Measurements from ENCODE around the gene CALN1. TPM values are rescaled to one million over a fixed set of nuclear protein-coding genes. Genes with fewer than 3 reads are reported as not detected.
A peak's percentile ranks its signal among the peaks of the same experiment; 100 is the strongest.

The CALN1 gene
- total RNA-seq, 1 experiment from 2014 or later = not detected

- no peak overlapping the region for H3K4me3 ChIP-seq
- H3K9me3 ChIP-seq = no peaks in the 10 kb centered on the region
- DNase-seq = no peak
- H3K36me3 ChIP-seq = no peaks in the 10 kb centered on the region
- no peaks in the 10 kb centered on the region for H3K27me3 ChIP-seq
Measured at GRCh38 chr7:71782051-71782450, 630.1 kb downstream of the CALN1 start.

- H3K27me3 ChIP-seq = no peaks in the 10 kb centered on the region
- no peak for DNase-seq
- no peak overlapping the region for H3K4me3 ChIP-seq
- no peaks in the 10 kb centered on the region for H3K9me3 ChIP-seq
- no peaks in the 10 kb centered on the region for H3K36me3 ChIP-seq
Measured at GRCh38 chr7:71780282-71780681, 631.9 kb downstream of the CALN1 start.

GRCh38 chr7:71777278-71777677 lies 634.9 kb downstream of the CALN1 start:
- no peaks in the 10 kb centered on the region for H3K9me3 ChIP-seq
- no peak for DNase-seq
- H3K27me3 ChIP-seq = no peaks in the 10 kb centered on the region
- no peaks in the 10 kb centered on the region for H3K36me3 ChIP-seq
- no peak overlapping the region for H3K4me3 ChIP-seq

GRCh38 chr7:71776726-71777125 lies 635.4 kb downstream of the CALN1 start:
- Histone ChIP-seq H3K4me3 (no peak overlapping the region), H3K27me3 (no peaks in the 10 kb centered on the region), H3K9me3 (no peaks in the 10 kb centered on the region), H3K36me3 (no peaks in the 10 kb centered on the region)
- no peak for DNase-seq

- no peak overlapping the region for H3K4me3 ChIP-seq
- peak; percentile 12 for DNase-seq
- no peaks in the 10 kb centered on the region for H3K27me3 ChIP-seq
- no peaks in the 10 kb centered on the region for H3K36me3 ChIP-seq
- no peaks in the 10 kb centered on the region for H3K9me3 ChIP-seq
Measured at GRCh38 chr7:71775648-71776047, 636.5 kb downstream of the CALN1 start.

GRCh38 chr7:71772779-71773178 lies 639.4 kb downstream of the CALN1 start:
- H3K4me3 ChIP-seq = no peak overlapping the region
- no peaks in the 10 kb centered on the region for H3K27me3 ChIP-seq
- H3K9me3 ChIP-seq = no peaks in the 10 kb centered on the region
- DNase-seq = no peak
- H3K36me3 ChIP-seq = no peaks in the 10 kb centered on the region

GRCh38 chr7:71770269-71770907 lies 641.8 kb downstream of the CALN1 start:
- no peaks in the 10 kb centered on the region for H3K27me3 ChIP-seq
- H3K9me3 ChIP-seq = no peaks in the 10 kb centered on the region
- DNase-seq = no peak
- no peak overlapping the region for H3K4me3 ChIP-seq
- no peaks in the 10 kb centered on the region for H3K36me3 ChIP-seq

GRCh38 chr7:71769326-71769725 lies 642.8 kb downstream of the CALN1 start:
- H3K4me3 ChIP-seq = no peak overlapping the region
- H3K27me3 ChIP-seq = no peaks in the 10 kb centered on the region
- no peak for DNase-seq

GRCh38 chr7:71768450-71768849 lies 643.7 kb downstream of the CALN1 start:
- no peak for DNase-seq
- no peaks in the 10 kb centered on the region for H3K36me3 ChIP-seq
- no peaks in the 10 kb centered on the region for H3K9me3 ChIP-seq
- no peak overlapping the region for H3K4me3 ChIP-seq
- no peaks in the 10 kb centered on the region for H3K27me3 ChIP-seq

More at GRCh38 chr7:71769326-71769725, 642.8 kb downstream of the CALN1 start:
- no peaks in the 10 kb centered on the region for H3K9me3 ChIP-seq
- H3K36me3 ChIP-seq = no peaks in the 10 kb centered on the region

- DNase-seq = no peak
- Histone ChIP-seq H3K27me3 (no peaks in the 10 kb centered on the region), H3K4me3 (no peak overlapping the region), H3K36me3 (no peaks in the 10 kb centered on the region), H3K9me3 (no peaks in the 10 kb centered on the region)
Measured at GRCh38 chr7:71766016-71766415, 646.1 kb downstream of the CALN1 start.

- DNase-seq = no peak
- Histone ChIP-seq H3K4me3 (no peak overlapping the region), H3K36me3 (no peaks in the 10 kb centered on the region), H3K9me3 (no peaks in the 10 kb centered on the region), H3K27me3 (no peaks in the 10 kb centered on the region)
Measured at GRCh38 chr7:71761336-71761735, 650.8 kb downstream of the CALN1 start.

GRCh38 chr7:71754828-71755227 lies 657.3 kb downstream of the CALN1 start:
- Histone ChIP-seq H3K9me3 (no peaks in the 10 kb centered on the region), H3K4me3 (no peak overlapping the region), H3K27me3 (no peaks in the 10 kb centered on the region), H3K36me3 (no peaks in the 10 kb centered on the region)
- no peak for DNase-seq

GRCh38 chr7:71753956-71754664 lies 658.0 kb downstream of the CALN1 start:
- no peak for DNase-seq
- Histone ChIP-seq H3K27me3 (no peaks in the 10 kb centered on the region), H3K9me3 (no peaks in the 10 kb centered on the region), H3K36me3 (no peaks in the 10 kb centered on the region), H3K4me3 (no peak overlapping the region)

GRCh38 chr7:71753236-71753635 lies 658.9 kb downstream of the CALN1 start:
- H3K9me3 ChIP-seq = no peaks in the 10 kb centered on the region
- H3K4me3 ChIP-seq = no peak overlapping the region
- H3K36me3 ChIP-seq = no peaks in the 10 kb centered on the region
- no peaks in the 10 kb centered on the region for H3K27me3 ChIP-seq
- DNase-seq = no peak

GRCh38 chr7:71752171-71752935 lies 659.8 kb downstream of the CALN1 start:
- DNase-seq = peak; percentile 9
- H3K36me3 ChIP-seq = no peaks in the 10 kb centered on the region
- H3K27me3 ChIP-seq = no peaks in the 10 kb centered on the region
- H3K4me3 ChIP-seq = no peak overlapping the region
- H3K9me3 ChIP-seq = no peaks in the 10 kb centered on the region

GRCh38 chr7:71750290-71750689 lies 661.8 kb downstream of the CALN1 start:
- Histone ChIP-seq H3K36me3 (no peaks in the 10 kb centered on the region), H3K9me3 (no peaks in the 10 kb centered on the region), H3K27me3 (no peaks in the 10 kb centered on the region), H3K4me3 (no peak overlapping the region)
- DNase-seq = no peak

GRCh38 chr7:71746006-71746405 lies 666.1 kb downstream of the CALN1 start:
- no peak for DNase-seq
- Histone ChIP-seq H3K36me3 (no peaks in the 10 kb centered on the region), H3K4me3 (no peak overlapping the region), H3K27me3 (no peaks in the 10 kb centered on the region), H3K9me3 (no peaks in the 10 kb centered on the region)

Measured in MG63 (cell line).